D721Med (cell line): ENCODE measurements around the gene EXOC2.

Experiments
- DNase-seq: peaks from one replicate; pipeline ENCODE4 v3.0.0; 2011; ENCODE audit warnings: low spot score; ENCODE audit not compliant: insufficient read length
- FAIRE-seq: peaks from 2 replicates; lab custom pipeline; 2011; peaks lifted over from hg19 to GRCh38; lab: Jason Lieb, UNC
- TF ChIP-seq, protein P1 (sequence below): IDR thresholded peaks from 2 replicates; pipeline ENCODE4 v1.5.1; 2012; ENCODE audit warnings: mild to moderate bottlenecking, control low read depth; ENCODE audit not compliant: insufficient read depth; ENCODE audit errors: missing control alignments

The EXOC2 gene

DNA sequence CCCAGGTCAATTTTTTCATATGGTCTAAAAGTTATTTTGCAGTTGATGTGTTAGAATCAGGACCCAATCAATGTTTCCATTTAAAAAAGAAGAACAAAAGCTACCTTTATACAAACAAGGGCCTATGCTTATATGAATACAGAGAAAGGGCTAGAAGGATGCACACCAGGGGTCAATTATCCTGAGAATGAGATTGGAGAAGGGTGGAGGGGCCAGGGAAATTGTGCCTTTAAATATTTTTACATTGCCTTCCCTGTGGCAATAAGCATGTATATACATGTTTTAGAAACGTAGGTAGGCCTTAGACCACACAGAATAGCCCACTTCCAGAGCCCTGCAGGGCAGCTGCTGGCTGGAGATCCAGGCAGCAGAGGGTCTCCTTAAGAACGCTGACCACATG is 12.7 kb downstream of the EXOC2 start:
- TF ChIP-seq, protein P1, sequence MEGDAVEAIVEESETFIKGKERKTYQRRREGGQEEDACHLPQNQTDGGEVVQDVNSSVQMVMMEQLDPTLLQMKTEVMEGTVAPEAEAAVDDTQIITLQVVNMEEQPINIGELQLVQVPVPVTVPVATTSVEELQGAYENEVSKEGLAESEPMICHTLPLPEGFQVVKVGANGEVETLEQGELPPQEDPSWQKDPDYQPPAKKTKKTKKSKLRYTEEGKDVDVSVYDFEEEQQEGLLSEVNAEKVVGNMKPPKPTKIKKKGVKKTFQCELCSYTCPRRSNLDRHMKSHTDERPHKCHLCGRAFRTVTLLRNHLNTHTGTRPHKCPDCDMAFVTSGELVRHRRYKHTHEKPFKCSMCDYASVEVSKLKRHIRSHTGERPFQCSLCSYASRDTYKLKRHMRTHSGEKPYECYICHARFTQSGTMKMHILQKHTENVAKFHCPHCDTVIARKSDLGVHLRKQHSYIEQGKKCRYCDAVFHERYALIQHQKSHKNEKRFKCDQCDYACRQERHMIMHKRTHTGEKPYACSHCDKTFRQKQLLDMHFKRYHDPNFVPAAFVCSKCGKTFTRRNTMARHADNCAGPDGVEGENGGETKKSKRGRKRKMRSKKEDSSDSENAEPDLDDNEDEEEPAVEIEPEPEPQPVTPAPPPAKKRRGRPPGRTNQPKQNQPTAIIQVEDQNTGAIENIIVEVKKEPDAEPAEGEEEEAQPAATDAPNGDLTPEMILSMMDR: no peak
- FAIRE-seq (no peak), DNase-seq (no peak)

DNA sequence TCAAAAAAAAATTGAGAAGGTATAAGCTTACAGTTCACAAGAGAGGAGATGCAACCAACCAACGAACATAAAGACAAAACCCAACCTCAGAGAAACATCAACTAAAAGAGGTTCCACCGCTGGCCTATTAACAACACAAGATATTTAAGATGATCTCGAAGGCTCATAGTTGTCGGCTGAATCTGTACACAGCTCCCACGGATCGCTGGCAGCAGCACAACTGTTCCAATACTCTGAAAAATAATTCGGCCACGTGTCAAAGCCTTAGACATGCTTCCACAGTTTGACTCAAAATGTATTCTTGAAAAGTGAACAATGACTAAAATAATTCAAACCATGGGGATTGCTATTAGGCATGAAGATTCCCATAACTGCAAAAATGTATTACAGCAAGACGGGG is 13.7 kb downstream of the EXOC2 start:
- no peak for DNase-seq
- TF ChIP-seq, protein P1: no peak
- FAIRE-seq: no peak

DNA sequence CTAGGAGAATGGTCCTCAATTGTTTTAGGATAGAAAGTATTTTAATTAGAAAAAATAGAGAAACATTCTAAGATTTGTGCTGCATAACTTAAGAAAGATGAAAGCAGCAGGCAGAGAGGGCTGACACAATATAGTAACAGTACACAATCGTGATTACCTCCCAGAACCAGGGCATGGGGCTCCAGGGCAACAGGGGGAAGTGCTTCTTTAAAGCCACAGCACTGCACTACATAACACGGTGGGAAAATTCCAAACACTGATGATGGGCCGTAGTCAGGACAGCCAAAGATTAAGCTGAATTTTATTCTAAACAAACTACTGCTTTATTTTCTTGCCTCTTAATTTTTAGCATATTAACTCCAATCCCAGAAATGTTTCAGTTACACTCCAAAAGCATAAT is 14.4 kb downstream of the EXOC2 start:
- FAIRE-seq: no peak
- TF ChIP-seq, protein P1: no peak
- no peak for DNase-seq

DNA sequence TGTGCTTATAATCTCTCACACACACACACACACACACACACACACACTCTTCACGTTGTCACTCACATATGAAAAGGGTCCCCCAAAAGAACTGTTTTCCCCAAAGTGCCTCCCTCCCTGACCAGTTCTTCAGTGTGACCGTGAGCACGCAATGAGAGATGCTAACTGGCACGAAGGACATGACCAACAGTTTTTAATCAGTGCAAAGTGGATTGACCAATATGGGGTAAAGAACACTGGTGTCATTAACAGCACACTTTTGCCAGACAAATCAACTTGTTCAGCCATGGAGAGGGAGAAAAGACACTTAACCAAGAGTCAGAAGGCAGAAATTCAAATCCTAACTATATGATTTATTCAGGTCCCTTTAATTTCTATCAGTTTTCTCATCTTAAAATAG is 15.0 kb downstream of the EXOC2 start:
- no peak for DNase-seq
- FAIRE-seq: no peak
- TF ChIP-seq, protein P1: no peak

DNA sequence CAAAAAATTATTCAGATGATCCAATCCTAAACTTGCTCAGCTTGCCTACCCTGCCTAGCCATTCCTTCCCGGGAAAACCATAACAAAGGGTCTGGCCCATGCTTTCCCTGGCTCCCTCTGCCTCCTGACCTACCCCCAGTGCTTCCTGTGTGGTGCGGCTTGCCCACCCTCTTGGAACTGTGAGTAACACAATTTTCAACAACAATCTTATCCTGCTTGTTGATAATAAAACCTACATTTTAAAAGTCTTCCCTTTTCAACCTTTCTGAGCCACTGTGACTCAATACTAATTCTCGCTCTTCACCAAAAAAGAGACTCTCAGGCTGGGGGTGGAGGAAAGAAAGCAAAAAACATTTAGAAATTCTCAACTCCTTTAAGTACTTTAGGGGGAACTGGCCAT is 18.0 kb downstream of the EXOC2 start:
- DNase-seq (no peak), FAIRE-seq (no peak)
- TF ChIP-seq, protein P1: no peak

DNA sequence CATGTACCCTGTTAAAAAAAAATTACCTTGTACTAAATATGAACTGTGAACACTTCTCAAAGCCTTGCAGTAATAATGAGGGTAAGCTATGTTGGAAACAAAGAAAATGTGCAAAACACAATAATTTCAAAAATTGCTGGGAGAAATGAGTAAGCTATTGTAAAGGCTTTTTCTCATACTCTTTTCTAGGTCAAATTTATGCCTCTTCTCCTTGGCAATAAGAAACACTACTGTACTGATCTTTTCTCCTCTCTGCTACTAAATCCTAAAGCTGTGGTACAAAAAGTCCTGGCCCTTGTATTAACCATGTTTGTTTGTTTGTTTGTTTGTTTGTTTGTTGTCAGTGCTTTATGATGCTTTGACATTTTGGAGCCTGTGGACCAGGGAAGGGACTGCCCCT is 18.5 kb downstream of the EXOC2 start:
- FAIRE-seq (no peak), DNase-seq (no peak)
- TF ChIP-seq, protein P1: no peak

DNA sequence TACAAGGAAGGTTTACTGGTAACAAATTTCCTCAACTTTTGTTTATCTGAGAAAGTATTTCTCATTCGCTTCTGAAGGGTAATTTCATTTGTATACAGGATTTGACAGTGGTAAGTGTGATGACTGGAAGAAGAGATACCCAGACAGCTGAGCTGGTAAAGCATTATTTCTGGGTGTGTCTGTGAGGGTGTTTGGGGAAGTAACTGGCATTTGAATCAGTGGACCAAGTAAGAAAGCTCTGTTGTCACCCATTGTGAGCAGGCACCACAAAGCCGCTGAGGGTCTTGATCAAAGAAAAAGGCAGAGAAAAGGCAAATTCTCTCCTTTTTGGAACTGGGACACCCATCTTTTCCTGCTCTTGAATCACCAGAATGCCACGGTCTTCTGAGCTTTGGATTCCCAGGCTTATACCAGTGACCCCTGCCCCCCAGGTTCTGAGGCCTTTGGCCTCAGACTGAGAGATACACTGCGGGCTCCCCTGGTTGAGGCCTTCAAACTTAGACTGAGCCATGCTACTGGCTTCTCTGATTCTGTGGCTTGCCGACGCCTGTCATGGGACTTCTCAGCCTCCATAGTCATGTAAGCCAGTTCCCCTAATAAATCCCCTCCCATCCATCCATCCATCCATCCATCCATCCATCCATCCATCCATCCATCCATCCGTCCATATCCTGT is 25.5 kb downstream of the EXOC2 start:
- no peak for FAIRE-seq
- DNase-seq: no peak
- TF ChIP-seq, protein P1: no peak
